ENCODE data around the gene PRRX2.

The PRRX2 gene

DNA sequence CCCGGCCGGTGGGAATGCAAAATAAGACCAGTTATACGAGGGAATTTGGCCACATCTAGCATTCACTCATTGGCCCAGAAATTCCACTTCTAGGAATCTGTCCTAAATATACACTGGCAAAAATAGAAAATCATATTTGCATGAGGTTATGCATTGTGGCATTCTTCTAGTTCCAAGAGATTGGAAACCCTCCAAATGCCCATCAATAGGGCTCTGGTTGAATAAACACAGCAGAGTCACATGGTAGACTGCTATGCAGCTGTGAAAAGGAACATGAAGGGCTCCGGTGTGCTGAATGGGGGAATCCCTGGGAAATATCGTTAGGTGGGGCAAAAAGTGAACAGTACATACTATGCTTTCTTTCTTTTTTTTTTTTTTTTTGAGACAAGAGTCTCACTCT lies 50.6 kb downstream of the PRRX2 start:
- Histone ChIP-seq H3K27me3 (ENCODE audit: low read depth, low read length) (no peaks in the 10 kb centered on the region), H3K4me1 (ENCODE audit: control insufficient read depth in 1 of 2, insufficient read depth in 2 of 2, low read length in 2 of 2) (no peaks in the 10 kb centered on the region), H3K9me3 (ENCODE audit: control insufficient read depth in 1 of 2, low read length in 2 of 2) (no peaks in the 10 kb centered on the region), H3K27ac (ENCODE audit: low read length) (no peak overlapping the region), H3K36me3 (ENCODE audit: control insufficient read depth in 1 of 2, insufficient read depth in 2 of 2, low read length in 2 of 2) (no peaks in the 10 kb centered on the region), H3K4me3 (ENCODE audit: low read depth in 1 of 2, low read length in 2 of 2) (no peak overlapping the region)

DNA sequence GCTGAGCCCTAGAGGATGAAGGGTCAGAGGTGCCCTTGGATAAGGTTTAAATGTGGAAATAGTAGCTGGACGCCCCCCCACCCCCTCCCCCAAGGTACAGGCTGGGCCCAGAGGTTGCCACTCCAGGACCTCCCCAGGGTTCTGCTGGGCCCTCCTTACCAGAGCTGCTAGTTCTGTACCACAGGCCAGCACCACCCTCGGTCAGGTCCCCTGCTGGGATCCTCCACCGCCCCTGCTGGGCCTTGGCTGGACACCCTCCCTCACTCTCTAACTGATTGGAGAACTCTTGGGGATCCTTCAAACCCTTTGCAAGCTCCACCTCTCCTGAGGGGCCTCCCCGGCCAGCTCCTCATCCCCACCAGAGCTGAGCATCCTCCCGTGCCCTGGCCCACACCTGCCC lies 52.5 kb downstream of the PRRX2 start:
- Histone ChIP-seq H3K36me3 (ENCODE audit: control insufficient read depth in 1 of 2, insufficient read depth in 2 of 2, low read length in 2 of 2) (no peaks in the 10 kb centered on the region), H3K9me3 (ENCODE audit: control insufficient read depth in 1 of 2, low read length in 2 of 2) (no peaks in the 10 kb centered on the region)

DNA sequence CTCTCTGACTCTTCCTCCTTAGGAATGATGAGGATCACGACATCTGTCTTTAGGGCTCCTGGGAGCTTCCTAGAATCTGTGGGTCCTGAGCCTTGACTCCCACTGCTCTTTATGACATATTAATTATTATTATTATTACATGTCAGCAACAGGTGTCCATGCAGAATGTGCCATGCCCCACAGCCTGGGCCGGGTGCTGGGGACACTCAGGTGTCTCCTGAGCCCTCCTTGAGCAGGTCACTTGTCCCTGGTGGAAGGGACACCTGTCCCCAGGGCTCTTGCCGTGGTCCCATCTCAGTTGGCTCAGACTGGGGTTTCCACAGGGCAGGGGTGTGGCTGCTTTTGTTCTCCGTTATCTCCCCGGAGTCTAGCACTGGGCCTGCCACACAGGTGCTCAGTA lies 53.2 kb downstream of the PRRX2 start:
- no peaks in the 10 kb centered on the region for H3K36me3 ChIP-seq (ENCODE audit: control insufficient read depth in 1 of 2, insufficient read depth in 2 of 2, low read length in 2 of 2)
- no peak overlapping the region for H3K27ac ChIP-seq (ENCODE audit: low read length)
- H3K27me3 ChIP-seq (ENCODE audit: low read depth, low read length), result no peaks in the 10 kb centered on the region
- H3K4me1 ChIP-seq (ENCODE audit: control insufficient read depth in 1 of 2, insufficient read depth in 2 of 2, low read length in 2 of 2), result no peaks in the 10 kb centered on the region
- H3K4me3 ChIP-seq (ENCODE audit: low read depth in 1 of 2, low read length in 2 of 2), result no peak overlapping the region
- H3K9me3 ChIP-seq (ENCODE audit: control insufficient read depth in 1 of 2, low read length in 2 of 2), result no peaks in the 10 kb centered on the region

More for the DNA sequence above, 52.5 kb downstream of the PRRX2 start:
- no peak overlapping the region for H3K4me3 ChIP-seq (ENCODE audit: low read depth in 1 of 2, low read length in 2 of 2)
- no peak overlapping the region for H3K27ac ChIP-seq (ENCODE audit: low read length)
- no peaks in the 10 kb centered on the region for H3K27me3 ChIP-seq (ENCODE audit: low read depth, low read length)
- H3K4me1 ChIP-seq (ENCODE audit: control insufficient read depth in 1 of 2, insufficient read depth in 2 of 2, low read length in 2 of 2), result no peaks in the 10 kb centered on the region

DNA sequence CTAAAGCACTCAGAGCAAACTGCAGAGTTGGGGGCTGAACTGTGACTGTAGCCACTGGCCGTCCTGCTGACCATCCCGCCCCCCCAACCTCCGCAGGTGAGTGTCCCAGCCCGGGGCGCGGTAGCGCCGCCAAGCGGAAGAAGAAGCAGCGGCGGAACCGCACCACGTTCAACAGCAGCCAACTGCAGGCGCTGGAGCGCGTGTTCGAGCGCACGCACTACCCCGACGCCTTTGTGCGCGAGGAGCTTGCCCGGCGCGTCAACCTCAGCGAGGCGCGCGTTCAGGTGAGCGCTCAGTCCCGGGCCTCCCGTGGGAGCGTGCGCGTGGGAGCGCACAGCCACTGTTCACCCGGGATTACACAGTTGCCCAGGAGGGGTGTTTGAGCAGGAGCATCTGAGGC lies 53.7 kb downstream of the PRRX2 start:
- no peaks in the 10 kb centered on the region for H3K4me1 ChIP-seq (ENCODE audit: control insufficient read depth in 1 of 2, insufficient read depth in 2 of 2, low read length in 2 of 2)
- no peaks in the 10 kb centered on the region for H3K36me3 ChIP-seq (ENCODE audit: control insufficient read depth in 1 of 2, insufficient read depth in 2 of 2, low read length in 2 of 2)
- no peak overlapping the region for H3K4me3 ChIP-seq (ENCODE audit: low read depth in 1 of 2, low read length in 2 of 2)
- no peaks in the 10 kb centered on the region for H3K27me3 ChIP-seq (ENCODE audit: low read depth, low read length)
- no peak overlapping the region for H3K27ac ChIP-seq (ENCODE audit: low read length)
- H3K9me3 ChIP-seq (ENCODE audit: control insufficient read depth in 1 of 2, low read length in 2 of 2), result no peaks in the 10 kb centered on the region

DNA sequence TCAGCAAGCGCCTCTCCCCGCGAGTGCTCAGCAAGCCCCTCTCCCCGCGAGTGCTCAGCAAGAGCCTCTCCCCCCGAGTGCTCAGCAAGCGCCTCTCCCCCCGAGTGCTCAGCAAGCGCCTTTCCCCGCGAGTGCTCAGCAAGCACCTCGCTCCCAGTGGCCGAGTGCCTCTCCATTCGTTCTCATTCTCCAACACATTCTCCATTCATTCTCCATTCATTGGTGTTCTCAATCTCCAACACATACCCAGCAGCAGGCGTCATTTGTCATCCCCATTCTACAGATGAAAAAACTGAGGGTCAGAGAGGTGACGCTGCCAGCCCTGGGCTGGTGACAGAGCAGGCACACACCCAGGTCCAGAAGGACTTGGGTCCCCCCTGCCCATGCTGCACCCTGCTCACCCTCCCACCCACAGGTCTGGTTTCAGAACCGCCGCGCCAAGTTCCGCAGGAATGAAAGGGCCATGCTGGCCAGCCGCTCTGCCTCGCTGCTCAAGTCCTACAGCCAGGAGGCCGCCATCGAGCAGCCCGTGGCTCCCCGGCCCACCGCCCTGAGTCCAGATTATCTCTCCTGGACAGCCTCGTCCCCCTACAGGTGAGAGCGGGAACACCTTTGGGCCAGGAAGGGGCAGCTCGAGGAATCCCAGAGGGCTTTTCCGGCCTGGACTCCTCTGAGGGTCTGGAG lies 54.9 kb downstream of the PRRX2 start:
- Histone ChIP-seq H3K4me1 (ENCODE audit: control insufficient read depth in 1 of 2, insufficient read depth in 2 of 2, low read length in 2 of 2) (no peaks in the 10 kb centered on the region), H3K9me3 (ENCODE audit: control insufficient read depth in 1 of 2, low read length in 2 of 2) (no peaks in the 10 kb centered on the region), H3K27me3 (ENCODE audit: low read depth, low read length) (no peaks in the 10 kb centered on the region), H3K27ac (ENCODE audit: low read length) (no peak overlapping the region), H3K4me3 (ENCODE audit: low read depth in 1 of 2, low read length in 2 of 2) (no peak overlapping the region), H3K36me3 (ENCODE audit: control insufficient read depth in 1 of 2, insufficient read depth in 2 of 2, low read length in 2 of 2) (no peaks in the 10 kb centered on the region)

DNA sequence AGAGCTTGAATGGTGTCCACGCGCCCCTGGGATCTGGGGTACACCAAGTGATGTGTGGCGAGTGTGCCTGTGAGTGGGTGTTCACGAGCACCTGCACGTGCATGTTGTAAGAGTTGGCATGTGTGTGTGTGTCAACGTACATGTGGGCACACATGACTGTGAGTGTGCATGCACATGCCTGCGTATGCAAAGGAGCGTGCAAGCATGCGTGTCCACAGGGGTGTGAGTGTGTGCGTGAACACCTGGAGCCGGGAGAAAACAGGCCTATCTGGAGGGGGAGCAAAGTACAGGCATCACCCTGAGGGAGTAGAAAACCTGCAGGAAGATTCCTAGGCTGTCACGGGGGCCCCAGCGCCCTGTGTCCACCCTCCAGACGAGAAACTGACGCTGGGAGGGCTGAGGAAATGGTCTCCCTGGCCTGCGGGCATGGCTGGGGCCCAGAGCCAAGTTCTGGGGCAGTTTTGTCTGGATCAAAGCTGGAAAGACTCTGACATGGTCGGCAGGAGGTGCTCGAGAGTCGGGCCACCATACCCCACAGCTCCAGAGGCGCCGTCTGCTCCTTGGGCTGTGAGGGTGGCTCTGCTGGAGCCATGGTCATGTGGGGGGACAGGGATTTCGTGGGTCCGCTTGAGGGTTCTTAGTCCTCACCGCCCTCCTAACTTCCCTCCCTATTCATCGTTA lies 55.6 kb downstream of the PRRX2 start:
- Histone ChIP-seq H3K27me3 (ENCODE audit: low read depth, low read length) (no peaks in the 10 kb centered on the region), H3K36me3 (ENCODE audit: control insufficient read depth in 1 of 2, insufficient read depth in 2 of 2, low read length in 2 of 2) (no peaks in the 10 kb centered on the region), H3K27ac (ENCODE audit: low read length) (no peak overlapping the region), H3K4me1 (ENCODE audit: control insufficient read depth in 1 of 2, insufficient read depth in 2 of 2, low read length in 2 of 2) (no peaks in the 10 kb centered on the region), H3K9me3 (ENCODE audit: control insufficient read depth in 1 of 2, low read length in 2 of 2) (no peaks in the 10 kb centered on the region), H3K4me3 (ENCODE audit: low read depth in 1 of 2, low read length in 2 of 2) (no peak overlapping the region)

DNA sequence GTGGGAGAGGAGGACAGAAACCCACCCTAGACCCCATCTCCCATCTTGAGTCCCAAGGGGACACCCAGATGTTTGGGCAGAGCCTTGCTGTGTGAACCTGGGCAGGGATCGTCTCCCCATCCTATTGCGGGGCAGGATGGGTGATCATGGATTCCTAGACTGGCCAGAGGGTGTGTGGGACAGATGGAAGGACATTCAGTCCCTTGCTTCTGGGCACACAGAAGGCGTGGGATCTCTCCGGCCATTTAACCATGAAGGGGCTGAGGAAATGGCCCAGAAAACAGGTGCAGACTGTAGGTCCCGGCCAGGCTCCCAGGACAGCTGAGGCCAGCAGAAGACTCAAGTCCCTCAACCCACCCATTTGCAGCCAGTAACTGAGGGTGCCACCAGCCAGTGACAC lies 57.5 kb downstream of the PRRX2 start:
- no peaks in the 10 kb centered on the region for H3K36me3 ChIP-seq (ENCODE audit: control insufficient read depth in 1 of 2, insufficient read depth in 2 of 2, low read length in 2 of 2)
- no peak overlapping the region for H3K4me3 ChIP-seq (ENCODE audit: low read depth in 1 of 2, low read length in 2 of 2)
- H3K27me3 ChIP-seq (ENCODE audit: low read depth, low read length), result no peaks in the 10 kb centered on the region
- H3K9me3 ChIP-seq (ENCODE audit: control insufficient read depth in 1 of 2, low read length in 2 of 2), result no peaks in the 10 kb centered on the region
- no peak overlapping the region for H3K27ac ChIP-seq (ENCODE audit: low read length)
- peaks cover 0 to 8% of the 10 kb centered on the region in 2 donors for H3K4me1 ChIP-seq (ENCODE audit: control insufficient read depth in 1 of 2, insufficient read depth in 2 of 2, low read length in 2 of 2)

DNA sequence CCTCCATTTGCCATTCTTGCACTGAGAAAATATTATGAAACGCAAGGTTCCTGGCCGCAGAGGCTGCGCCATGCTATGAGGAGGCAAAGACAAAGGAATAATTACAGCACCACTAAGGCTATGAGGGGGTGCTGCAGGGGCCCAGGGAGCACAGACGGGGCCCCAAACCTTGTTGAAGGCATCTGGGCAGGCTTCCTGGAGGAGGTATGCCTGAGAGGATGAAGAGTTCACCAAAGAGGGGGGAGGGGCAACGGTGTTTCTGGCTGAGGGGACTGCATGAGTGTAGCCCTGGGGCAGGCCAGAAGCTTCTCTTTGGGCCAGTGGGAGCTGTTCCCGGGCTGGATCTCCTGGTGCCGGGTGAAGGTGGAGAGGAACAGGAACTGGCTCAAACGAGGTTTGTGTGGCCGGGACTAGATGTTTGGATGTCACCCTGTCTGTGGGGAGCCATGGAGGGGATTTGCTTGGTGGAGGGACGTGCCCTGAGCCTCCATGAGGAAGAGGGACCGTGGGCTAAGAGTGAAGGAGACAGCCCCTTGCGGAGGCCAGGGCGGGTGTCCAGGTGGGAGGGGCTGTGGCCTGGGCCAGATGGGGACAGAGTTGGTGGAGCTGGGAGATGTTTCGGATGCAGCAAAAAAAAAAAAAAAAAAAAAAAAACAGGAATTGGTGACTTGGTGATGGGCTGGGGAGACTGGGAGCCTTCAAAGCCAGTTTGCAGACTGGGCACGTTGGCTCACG lies 59.2 kb downstream of the PRRX2 start:
- Histone ChIP-seq H3K9me3 (ENCODE audit: control insufficient read depth in 1 of 2, low read length in 2 of 2) (no peaks in the 10 kb centered on the region), H3K36me3 (ENCODE audit: control insufficient read depth in 1 of 2, insufficient read depth in 2 of 2, low read length in 2 of 2) (no peaks in the 10 kb centered on the region), H3K27me3 (ENCODE audit: low read depth, low read length) (no peaks in the 10 kb centered on the region), H3K4me3 (ENCODE audit: low read depth in 1 of 2, low read length in 2 of 2) (no peak overlapping the region), H3K27ac (ENCODE audit: low read length) (no peak overlapping the region), H3K4me1 (ENCODE audit: control insufficient read depth in 1 of 2, insufficient read depth in 2 of 2, low read length in 2 of 2) (peaks cover 0 to 8% of the 10 kb centered on the region in 2 donors)

DNA sequence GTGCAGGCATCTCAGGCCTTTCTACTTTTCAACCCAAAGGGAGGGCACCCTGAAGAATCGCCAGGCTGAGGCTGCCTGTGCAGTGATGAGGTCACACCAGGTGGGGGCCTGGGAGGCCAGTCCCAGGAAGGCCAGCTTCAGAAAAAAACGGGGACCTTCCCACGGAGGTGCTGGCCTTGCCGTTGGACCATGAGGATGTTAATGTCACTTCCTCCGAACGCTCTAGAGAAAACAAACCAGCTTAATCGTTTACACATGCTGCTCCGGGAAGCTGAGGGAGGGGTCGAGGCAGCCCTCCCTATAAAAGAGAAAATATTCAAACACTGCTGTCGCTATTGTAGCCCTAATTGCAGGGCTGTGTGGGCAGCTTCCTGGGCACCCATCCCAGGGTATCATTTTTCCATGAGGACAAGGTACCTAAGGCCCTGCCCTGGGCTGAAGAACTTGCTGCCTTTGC lies 60.4 kb downstream of the PRRX2 start:
- H3K9me3 ChIP-seq (ENCODE audit: control insufficient read depth in 1 of 2, low read length in 2 of 2), result no peaks in the 10 kb centered on the region
- H3K27me3 ChIP-seq (ENCODE audit: low read depth, low read length), result no peaks in the 10 kb centered on the region
- no peaks in the 10 kb centered on the region for H3K36me3 ChIP-seq (ENCODE audit: control insufficient read depth in 1 of 2, insufficient read depth in 2 of 2, low read length in 2 of 2)
- H3K4me3 ChIP-seq (ENCODE audit: low read depth in 1 of 2, low read length in 2 of 2), result no peak overlapping the region
- H3K4me1 ChIP-seq (ENCODE audit: control insufficient read depth in 1 of 2, insufficient read depth in 2 of 2, low read length in 2 of 2), result peaks cover 0 to 8% of the 10 kb centered on the region in 2 donors
- no peak overlapping the region for H3K27ac ChIP-seq (ENCODE audit: low read length)

DNA sequence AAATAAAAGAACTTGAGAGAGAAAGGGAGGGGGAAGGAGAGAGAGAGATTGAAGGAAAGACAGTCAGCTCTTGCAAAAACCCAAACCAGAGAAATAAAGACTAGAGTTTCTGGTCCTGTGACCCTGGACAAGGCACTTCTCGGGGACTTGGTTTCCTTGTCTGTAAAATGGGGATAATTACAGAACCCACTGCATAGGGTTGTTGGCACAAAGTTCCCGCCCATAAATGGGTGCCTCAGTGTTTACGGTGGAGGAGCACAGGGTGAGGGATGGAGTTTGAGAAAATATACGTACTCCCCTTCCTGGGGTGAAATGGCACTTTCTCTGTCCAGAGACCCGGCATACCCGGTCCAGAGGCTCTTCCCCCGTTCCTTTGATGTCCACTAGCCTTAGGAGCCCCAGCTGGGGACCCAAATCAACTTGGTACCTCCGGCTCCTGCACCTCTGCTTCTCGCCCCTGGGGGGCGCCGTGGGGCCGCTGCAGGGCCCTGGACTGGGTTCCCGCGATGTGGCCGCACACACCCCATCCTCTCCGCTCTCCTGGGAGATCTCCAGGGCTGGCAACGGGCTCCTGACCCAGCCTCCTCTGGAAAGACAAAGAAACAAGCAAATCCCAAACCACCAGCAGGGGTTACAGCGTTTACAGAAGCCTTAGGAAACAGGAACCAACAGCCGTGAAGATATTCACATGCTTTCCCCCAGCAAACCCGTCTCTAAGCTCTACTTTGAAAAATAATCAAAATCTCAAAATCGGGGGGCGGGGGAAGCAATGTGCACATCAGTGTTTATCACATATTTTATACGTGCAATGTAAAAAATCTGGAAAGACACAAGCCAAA lies 61.1 kb downstream of the PRRX2 start:
- Histone ChIP-seq H3K4me3 (ENCODE audit: low read depth in 1 of 2, low read length in 2 of 2) (no peak overlapping the region), H3K4me1 (ENCODE audit: control insufficient read depth in 1 of 2, insufficient read depth in 2 of 2, low read length in 2 of 2) (peaks cover 0 to 8% of the 10 kb centered on the region in 2 donors), H3K9me3 (ENCODE audit: control insufficient read depth in 1 of 2, low read length in 2 of 2) (no peaks in the 10 kb centered on the region), H3K27me3 (ENCODE audit: low read depth, low read length) (no peaks in the 10 kb centered on the region), H3K36me3 (ENCODE audit: control insufficient read depth in 1 of 2, insufficient read depth in 2 of 2, low read length in 2 of 2) (no peaks in the 10 kb centered on the region), H3K27ac (ENCODE audit: low read length) (no peak overlapping the region)

DNA sequence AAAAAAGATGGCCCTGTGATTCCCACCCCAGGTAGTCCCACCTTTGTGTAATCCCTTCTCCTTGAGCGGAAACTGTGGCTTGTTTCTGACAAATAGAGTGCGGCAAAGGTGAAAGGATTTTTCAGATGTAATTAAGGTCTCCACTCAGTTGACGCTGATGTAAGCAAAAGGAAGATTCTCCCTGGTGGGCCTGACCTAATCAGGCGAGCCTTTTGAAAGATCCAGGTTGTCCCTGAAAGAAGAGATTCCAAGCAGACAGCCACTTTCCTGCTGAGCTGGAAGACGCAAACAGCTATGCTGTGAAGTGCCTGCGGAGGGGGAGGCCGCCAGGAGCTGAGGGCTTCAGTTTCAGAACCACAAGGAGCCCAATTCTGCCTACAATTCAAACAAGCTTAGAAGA lies 63.3 kb downstream of the PRRX2 start:
- no peaks in the 10 kb centered on the region for H3K27me3 ChIP-seq (ENCODE audit: low read depth, low read length)
- no peak overlapping the region for H3K27ac ChIP-seq (ENCODE audit: low read length)
- H3K4me3 ChIP-seq (ENCODE audit: low read depth in 1 of 2, low read length in 2 of 2), result no peak overlapping the region
- peaks cover 0 to 8% of the 10 kb centered on the region in 2 donors for H3K4me1 ChIP-seq (ENCODE audit: control insufficient read depth in 1 of 2, insufficient read depth in 2 of 2, low read length in 2 of 2)
- H3K36me3 ChIP-seq (ENCODE audit: control insufficient read depth in 1 of 2, insufficient read depth in 2 of 2, low read length in 2 of 2), result no peaks in the 10 kb centered on the region
- no peaks in the 10 kb centered on the region for H3K9me3 ChIP-seq (ENCODE audit: control insufficient read depth in 1 of 2, low read length in 2 of 2)
